Hematopoietic multipotent progenitor cell treated with erythropoietin and hydrocortisone succinate and interleukin-3 and kit ligand, for 4 days (in vitro differentiated cells): ENCODE measurements around the gene RGS9BP.
A peak's percentile ranks its signal among the peaks of the same experiment; 100 is the strongest.
"Not testable (repeated sequence)": the region's sequence is repeated elsewhere in the genome, so short reads cannot be mapped to it uniquely, and the experiment has no call there.

ENCODE experiments used
- DNase-seq: peaks from one replicate; pipeline ENCODE4 v3.0.0-alpha.2; 2015

The RGS9BP gene

GRCh38 chr19:32700129-32700528, 24.5 kb downstream of the RGS9BP start:
- not testable (repeated sequence) for DNase-seq

GRCh38 chr19:32702010-32702409, 26.4 kb downstream of the RGS9BP start:
- no peak for DNase-seq

- not testable (repeated sequence) for DNase-seq
Measured at GRCh38 chr19:32704006-32704405, 28.4 kb downstream of the RGS9BP start.

GRCh38 chr19:32708457-32708856, 32.8 kb downstream of the RGS9BP start:
- peak; percentile 64 for DNase-seq

- no peak for DNase-seq
Measured at GRCh38 chr19:32709032-32709431, 33.4 kb downstream of the RGS9BP start.

GRCh38 chr19:32711747-32712146, 36.1 kb downstream of the RGS9BP start:
- no peak for DNase-seq

- not testable (repeated sequence) for DNase-seq
Measured at GRCh38 chr19:32716203-32716602, 40.6 kb downstream of the RGS9BP start.

- no peak for DNase-seq
Measured at GRCh38 chr19:32717496-32717895, 41.8 kb downstream of the RGS9BP start.

GRCh38 chr19:32718286-32718685, 42.6 kb downstream of the RGS9BP start:
- DNase-seq, result no peak

GRCh38 chr19:32719611-32720059, 44.0 kb downstream of the RGS9BP start, which contains the start of gene TDRD12:
TSS of gene TDRD12 (plus strand) at chr19:32719767. CDS start at chr19:32720073, 306 bp downstream.
- DNase-seq, result peak; percentile 18

GRCh38 chr19:32720216-32720935, 44.7 kb downstream of the RGS9BP start:
- DNase-seq, result no peak

- no peak for DNase-seq
Measured at GRCh38 chr19:32720936-32721250, 45.2 kb downstream of the RGS9BP start.
